GM10266 (cell line): Measurements from ENCODE around the gene IDUA.

ENCODE experiments used
- DNase-seq: peaks from one replicate; pipeline ENCODE4 v3.0.0; 2012; ENCODE audit errors: extremely low spot score
- TF ChIP-seq, protein P1 (sequence below): IDR thresholded peaks from 2 replicates; pipeline ENCODE4 v1.5.1; 2012; ENCODE audit warnings: mild to moderate bottlenecking, low read depth; ENCODE audit not compliant: control insufficient read depth, insufficient read depth; ENCODE audit errors: missing control alignments

Gene IDUA

DNA sequence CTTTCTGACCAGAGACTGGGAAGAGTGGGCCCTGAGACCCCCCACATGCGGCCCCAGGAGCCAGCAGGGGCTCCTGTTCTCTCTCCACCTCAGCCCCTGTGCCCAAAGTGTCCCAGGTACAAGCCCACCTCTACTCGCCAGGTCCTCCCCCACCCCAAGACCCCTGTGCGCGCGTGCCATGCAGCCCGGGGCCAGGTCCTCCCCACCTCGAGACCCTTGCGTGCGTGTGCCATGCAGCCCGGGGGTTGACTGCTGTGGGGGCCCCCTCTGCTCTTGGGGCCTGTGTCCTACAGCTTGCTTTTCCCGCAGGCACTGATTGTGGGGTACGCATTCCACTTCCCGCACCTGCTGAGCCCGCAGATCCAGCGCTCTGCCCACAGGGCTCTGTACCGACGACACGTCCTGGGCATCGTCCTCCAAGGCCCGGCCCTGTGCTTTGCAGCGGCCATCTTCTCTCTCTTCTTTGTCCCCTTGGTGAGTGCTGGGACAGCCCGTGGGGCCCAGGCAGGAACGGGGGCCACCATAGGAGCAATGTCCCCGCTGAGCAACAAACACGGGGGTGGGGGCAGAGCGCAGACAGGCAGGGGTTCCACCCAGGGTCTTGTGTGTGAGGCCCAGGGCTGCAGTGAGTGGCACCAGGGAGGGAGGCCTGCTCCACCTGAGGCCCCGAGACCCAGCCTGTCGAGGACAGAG is 33.8 kb upstream of the IDUA start:
- TF ChIP-seq, protein P1, sequence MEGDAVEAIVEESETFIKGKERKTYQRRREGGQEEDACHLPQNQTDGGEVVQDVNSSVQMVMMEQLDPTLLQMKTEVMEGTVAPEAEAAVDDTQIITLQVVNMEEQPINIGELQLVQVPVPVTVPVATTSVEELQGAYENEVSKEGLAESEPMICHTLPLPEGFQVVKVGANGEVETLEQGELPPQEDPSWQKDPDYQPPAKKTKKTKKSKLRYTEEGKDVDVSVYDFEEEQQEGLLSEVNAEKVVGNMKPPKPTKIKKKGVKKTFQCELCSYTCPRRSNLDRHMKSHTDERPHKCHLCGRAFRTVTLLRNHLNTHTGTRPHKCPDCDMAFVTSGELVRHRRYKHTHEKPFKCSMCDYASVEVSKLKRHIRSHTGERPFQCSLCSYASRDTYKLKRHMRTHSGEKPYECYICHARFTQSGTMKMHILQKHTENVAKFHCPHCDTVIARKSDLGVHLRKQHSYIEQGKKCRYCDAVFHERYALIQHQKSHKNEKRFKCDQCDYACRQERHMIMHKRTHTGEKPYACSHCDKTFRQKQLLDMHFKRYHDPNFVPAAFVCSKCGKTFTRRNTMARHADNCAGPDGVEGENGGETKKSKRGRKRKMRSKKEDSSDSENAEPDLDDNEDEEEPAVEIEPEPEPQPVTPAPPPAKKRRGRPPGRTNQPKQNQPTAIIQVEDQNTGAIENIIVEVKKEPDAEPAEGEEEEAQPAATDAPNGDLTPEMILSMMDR, result no peak
- DNase-seq, result no peak

DNA sequence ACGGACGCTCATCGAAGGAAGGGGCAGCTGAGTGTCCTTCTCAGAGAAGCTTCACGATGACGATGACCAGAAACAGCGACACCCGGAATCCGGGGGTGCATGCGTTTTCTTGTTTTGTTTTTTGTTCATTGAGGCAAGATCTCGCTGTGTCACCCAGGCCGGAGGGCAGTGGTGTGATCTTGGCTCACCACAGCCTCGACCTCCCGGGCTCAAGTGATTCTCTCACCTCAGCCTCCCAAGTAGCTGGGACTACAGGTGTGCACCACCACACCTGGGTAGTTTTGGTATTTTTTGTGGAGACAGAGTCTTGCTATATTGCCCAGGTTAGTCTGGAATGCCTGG is 33.3 kb upstream of the IDUA start:
- TF ChIP-seq, protein P1, result no peak
- no peak for DNase-seq

- no peak for DNase-seq
- TF ChIP-seq, protein P1, result no peak
These were observed 32.4 kb upstream of the IDUA start for GRCh38 chr4:954211-955020.

- TF ChIP-seq, protein P1, result no peak
- no peak for DNase-seq
These were observed 31.5 kb upstream of the IDUA start for GRCh38 chr4:955161-955921.

DNA sequence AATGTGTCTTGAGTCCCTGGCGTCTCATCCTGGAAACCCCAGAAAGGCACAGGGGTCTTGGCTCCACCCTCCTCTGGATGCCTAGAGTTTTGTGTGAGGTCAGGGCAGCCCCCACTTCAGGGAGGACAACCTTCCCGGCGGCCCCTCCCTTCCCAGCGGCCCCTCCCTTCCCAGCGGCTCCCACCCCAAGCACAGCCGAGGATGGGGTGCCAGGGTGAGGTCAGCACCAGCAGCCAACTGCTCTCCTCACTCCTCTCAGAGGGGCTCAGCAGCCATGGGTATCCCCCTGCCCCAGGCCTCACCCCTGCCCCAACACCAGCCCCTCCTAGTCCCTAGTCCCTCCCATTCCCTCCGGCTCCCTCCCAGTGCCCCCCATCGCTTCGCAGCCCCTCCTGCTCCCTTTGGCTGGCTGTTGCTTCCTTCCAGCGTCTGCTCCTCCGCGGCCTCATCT is 30.9 kb upstream of the IDUA start:
- TF ChIP-seq, protein P1, result no peak
- DNase-seq, result no peak

GRCh38 chr4:956531-957230 is 30.2 kb upstream of the IDUA start:
- DNase-seq, result no peak
- TF ChIP-seq, protein P1, result no peak
